WTC11 (cell line): ENCODE results near the gene MZT1. TPM values are rescaled to one million over a fixed set of nuclear protein-coding genes. Genes with fewer than 3 reads are reported as not detected.

Experiments used
- ATAC-seq: fragments of 200-7000 bp; cut with Tn5 transposase; 2 replicates; pipeline ENCODE4 v1.10.0; 2021; ENCODE audit warnings: mild to moderate bottlenecking, moderate library complexity
- Bru-seq: library from RNA; stranded (reverse); fragments of 400-500 nt; gene quantifications from one replicate; lab custom pipeline; 2021; lab: Mats Ljungman, UMichigan
- CTCF ChIA-PET: fragments of 300-600 bp; sonication (Branson Sonifier 250); formaldehyde crosslinking; loops from one replicate; lab custom pipeline; 2021; ENCODE audit warnings: antibody characterized with exemption; lab: Charles Lee
- POLR2A ChIA-PET: fragments of 350-600 bp; sonication (Branson Sonifier 250); formaldehyde crosslinking; loops from one replicate; lab custom pipeline; 2021; ENCODE audit warnings: antibody characterized with exemption; lab: Charles Lee
- DNase-seq: peaks from one replicate; pipeline ENCODE4 v3.0.0; 2021; ENCODE audit warnings: low spot score
- H3K27ac Mint-ChIP-seq: 2 replicates; pipeline ENCODE4 v1.8.0; 2021; ENCODE audit warnings: mixed read lengths
- H3K27me3 Mint-ChIP-seq: 2 replicates; pipeline ENCODE4 v1.8.0; 2021; ENCODE audit warnings: low read depth, mild to moderate bottlenecking, moderate library complexity, mixed read lengths
- H3K36me3 Mint-ChIP-seq: 2 replicates; pipeline ENCODE4 v1.8.0; 2021; ENCODE audit warnings: mixed read lengths
- H3K4me1 Mint-ChIP-seq: 2 replicates; pipeline ENCODE4 v1.8.0; 2022; ENCODE audit warnings: mixed read lengths
- H3K4me3 Mint-ChIP-seq: 2 replicates; pipeline ENCODE4 v1.8.0; 2021; ENCODE audit warnings: mild to moderate bottlenecking, moderate library complexity, mixed read lengths
- H3K9me3 Mint-ChIP-seq: 2 replicates; pipeline ENCODE4 v1.8.0; 2021; ENCODE audit warnings: mixed read lengths
- ATF3 ChIP-seq: sonication (generic); formaldehyde crosslinking; conservative IDR thresholded peaks from 2 replicates; pipeline ENCODE4 v1.8.1; 2022; ENCODE audit warnings: mild to moderate bottlenecking, missing genetic modification reagents
- CREB1 ChIP-seq: sonication (generic); formaldehyde crosslinking; IDR thresholded peaks from 2 replicates; pipeline ENCODE4 v1.8.0; 2023; ENCODE audit warnings: mild to moderate bottlenecking, missing genetic modification reagents
- E2F4 ChIP-seq: sonication (generic); formaldehyde crosslinking; IDR thresholded peaks from 2 replicates; pipeline ENCODE4 v1.8.1; 2022; ENCODE audit warnings: low read depth, mild to moderate bottlenecking, moderate library complexity, missing genetic modification reagents, borderline replicate concordance
- E2F5 ChIP-seq: sonication (generic); formaldehyde crosslinking; IDR thresholded peaks from 2 replicates; pipeline ENCODE4 v1.8.1; 2022; ENCODE audit warnings: mild to moderate bottlenecking, moderate library complexity, missing genetic modification reagents
- ELF4 ChIP-seq: sonication (generic); formaldehyde crosslinking; IDR thresholded peaks from 2 replicates; pipeline ENCODE4 v1.8.1; 2022; ENCODE audit warnings: low read depth, mild to moderate bottlenecking, moderate library complexity, missing genetic modification reagents
- FOXP1 ChIP-seq: sonication (generic); formaldehyde crosslinking; IDR thresholded peaks from 2 replicates; pipeline ENCODE4 v1.8.0; 2022; ENCODE audit warnings: missing genetic modification reagents, mild to moderate bottlenecking, moderate library complexity, borderline replicate concordance
- FOXP4 ChIP-seq: sonication (generic); formaldehyde crosslinking; IDR thresholded peaks from 2 replicates; pipeline ENCODE4 v1.8.0; 2022; ENCODE audit warnings: mild to moderate bottlenecking, missing genetic modification reagents
- HMGXB4 ChIP-seq: sonication (generic); formaldehyde crosslinking; IDR thresholded peaks from 2 replicates; pipeline ENCODE4 v1.8.1; 2023; ENCODE audit warnings: mild to moderate bottlenecking, moderate library complexity, missing genetic modification reagents
- JAZF1 ChIP-seq: fragments of 250-450 bp; sonication (Bioruptor Pico); IDR thresholded peaks from 2 replicates; pipeline ENCODE4 v1.9.0; 2021; ENCODE audit warnings: moderate library complexity, mild to moderate bottlenecking, inconsistent platforms
- MYBL2 ChIP-seq: sonication (generic); formaldehyde crosslinking; IDR thresholded peaks from 2 replicates; pipeline ENCODE4 v1.8.1; 2023; ENCODE audit warnings: mild to moderate bottlenecking, moderate library complexity, missing genetic modification reagents
- NFE2L1 ChIP-seq: sonication (generic); formaldehyde crosslinking; IDR thresholded peaks from 2 replicates; pipeline ENCODE4 v1.8.1; 2023; ENCODE audit warnings: missing genetic modification reagents
- NR3C1 ChIP-seq: sonication (generic); formaldehyde crosslinking; conservative IDR thresholded peaks from 2 replicates; pipeline ENCODE4 v1.8.1; 2023; ENCODE audit warnings: low read depth, mild to moderate bottlenecking, missing genetic modification reagents
- SMAD3 ChIP-seq: sonication (generic); formaldehyde crosslinking; IDR thresholded peaks from 2 replicates; pipeline ENCODE4 v1.8.0; 2022; ENCODE audit warnings: missing genetic modification reagents, mild to moderate bottlenecking, borderline replicate concordance
- TCF7 ChIP-seq: sonication (generic); formaldehyde crosslinking; IDR thresholded peaks from 2 replicates; pipeline ENCODE4 v1.8.0; 2022; ENCODE audit warnings: mild to moderate bottlenecking, low read depth, missing genetic modification reagents, moderate library complexity
- TEAD1 ChIP-seq: sonication (generic); formaldehyde crosslinking; IDR thresholded peaks from 2 replicates; pipeline ENCODE4 v1.8.0; 2022; ENCODE audit warnings: mild to moderate bottlenecking, missing genetic modification reagents
- TEAD4 ChIP-seq: sonication (generic); formaldehyde crosslinking; IDR thresholded peaks from 2 replicates; pipeline ENCODE4 v1.8.0; 2022; ENCODE audit warnings: mild to moderate bottlenecking, missing genetic modification reagents
- ZBTB21 ChIP-seq: sonication (generic); formaldehyde crosslinking; IDR thresholded peaks from 2 replicates; pipeline ENCODE4 v1.8.1; 2023; ENCODE audit warnings: mild to moderate bottlenecking, missing genetic modification reagents, borderline replicate concordance
- ZBTB43 ChIP-seq: sonication (generic); formaldehyde crosslinking; IDR thresholded peaks from 2 replicates; pipeline ENCODE4 v1.8.1; 2023; ENCODE audit warnings: mild to moderate bottlenecking, missing genetic modification reagents
- ZNF138 ChIP-seq: sonication (generic); formaldehyde crosslinking; conservative IDR thresholded peaks from 2 replicates; pipeline ENCODE4 v1.8.1; 2022; ENCODE audit warnings: mild to moderate bottlenecking, moderate library complexity, missing genetic modification reagents
- ZNF232 ChIP-seq: sonication (generic); formaldehyde crosslinking; IDR thresholded peaks from 2 replicates; pipeline ENCODE4 v1.8.0; 2022; ENCODE audit warnings: mild to moderate bottlenecking, missing genetic modification reagents
- ZNF263 ChIP-seq: sonication (generic); formaldehyde crosslinking; IDR thresholded peaks from 2 replicates; pipeline ENCODE4 v1.8.1; 2022; ENCODE audit warnings: low read depth, mild to moderate bottlenecking, moderate library complexity, missing genetic modification reagents
- ZNF317 ChIP-seq: sonication (generic); formaldehyde crosslinking; IDR thresholded peaks from 2 replicates; pipeline ENCODE4 v1.8.1; 2023; ENCODE audit warnings: low read depth, mild to moderate bottlenecking, moderate library complexity, missing genetic modification reagents, borderline replicate concordance
- ZNF396 ChIP-seq: fragments of 250-450 bp; sonication (Bioruptor Pico); IDR thresholded peaks from 2 replicates; pipeline ENCODE4 v1.8.0; 2021; ENCODE audit warnings: mild to moderate bottlenecking, moderate library complexity, borderline replicate concordance
- ZNF416 ChIP-seq: fragments of 250-450 bp; sonication (Bioruptor Pico); IDR thresholded peaks from 2 replicates; pipeline ENCODE4 v1.9.0; 2021; ENCODE audit warnings: mild to moderate bottlenecking, inconsistent platforms
- ZSCAN18 ChIP-seq: fragments of 250-450 bp; sonication (Bioruptor Pico); IDR thresholded peaks from 2 replicates; pipeline ENCODE4 v2.1.2; 2022; ENCODE audit warnings: mild to moderate bottlenecking, moderate library complexity
- long read RNA-seq, 3 experiments: library from RNA in 1 of 3; library from capped mRNA in 1 of 3; library from polyadenylated mRNA in 1 of 3; unstranded in 2 of 3; stranded (forward) in 1 of 3; transcript quantifications; one replicate each; pipeline ENCODE4 v2.0.0, GENCODE V29; 2021
- total RNA-seq: library from RNA; stranded (reverse); gene quantifications from 3 replicates; pipeline ENCODE4 v1.2.3, GENCODE V29; 2021

The MZT1 gene
- total RNA-seq (22.8 to 23.5 TPM (median 23.2 TPM) in 3 replicates), Bru-seq, nascent RNA (percentile 88 among the genes with signal in this experiment)
- long read RNA-seq, experiment 1, transcript MZT1-201 (3 exons, 2,299 nt), result major isoform, 218 of 235 reads
- long read RNA-seq, experiment 1, partial matches to known transcripts, result 16 of 235 reads
- long read RNA-seq, experiment 1, other reads (novel, unspliced or antisense), result 1 of 235 reads
- long read RNA-seq, experiment 2, transcript MZT1-201 (3 exons, 2,299 nt), result major isoform, 81 of 126 reads
- long read RNA-seq, experiment 2, partial matches to known transcripts, result 6 of 126 reads
- long read RNA-seq, experiment 2, other reads (novel, unspliced or antisense), result 39 of 126 reads
- long read RNA-seq, experiment 3, transcript MZT1-201 (3 exons, 2,299 nt), result major isoform, 193 of 202 reads
- long read RNA-seq, experiment 3, partial matches to known transcripts, result 2 of 202 reads
- long read RNA-seq, experiment 3, other reads (novel, unspliced or antisense), result 7 of 202 reads

- ATAC-seq, result peak; percentile 93
- DNase-seq, result peak; percentile 89
- Mint-ChIP-seq H3K36me3 (peaks cover 16% of the 10 kb centered on the region), H3K27ac (peak within 1 kb of the TSS; percentile 78; the same call in 1 of the 2 replicates), H3K4me1 (peaks cover 32% of the 10 kb centered on the region), H3K27me3 (no peaks in the 10 kb centered on the region), H3K9me3 (no peaks in the 10 kb centered on the region), H3K4me3 (peak within 1 kb of the TSS; percentile 91)
- ChIA-PET CTCF (no interaction called here), POLR2A (interaction anchor here (0.6 kb wide), 1 partner anchor 1616 kb away, joined by 3 read pairs; no protein-coding TSS in a partner anchor)
- no peak for TF ChIP-seq ZNF416
- TF ChIP-seq TCF7 (CRISPR knock-in tag), result no peak; the same call in 1 of the 2 replicates
- peak; percentile 68; the same call in 1 of the 2 replicates for TF ChIP-seq NFE2L1 (CRISPR knock-in tag)
- peak; percentile 77; the same call in 1 of the 2 replicates for TF ChIP-seq CREB1 (CRISPR knock-in tag)
- peak; percentile 95 for TF ChIP-seq ZBTB21 (CRISPR knock-in tag)
- peak; percentile 99 for TF ChIP-seq ZNF138 (CRISPR knock-in tag)
- peak; percentile 97 for TF ChIP-seq FOXP1 (CRISPR knock-in tag)
- TF ChIP-seq FOXP4 (CRISPR knock-in tag), result peak; percentile 77; the same call in 1 of the 2 replicates
- no peak for TF ChIP-seq ZSCAN18 (CRISPR knock-in tag)
- peak; percentile 89 for TF ChIP-seq TEAD1
- TF ChIP-seq ZNF317, result peak; percentile 58; the same call in 1 of the 2 replicates
- peak; percentile 96 for TF ChIP-seq ZNF232 (CRISPR knock-in tag)
- TF ChIP-seq TEAD4 (CRISPR knock-in tag), result peak; percentile 53; the same call in 1 of the 2 replicates
- peak; percentile 81; the same call in 1 of the 2 replicates for TF ChIP-seq ZBTB43 (CRISPR knock-in tag)
- TF ChIP-seq ELF4 (CRISPR knock-in tag), result no peak
- peak; percentile 99 for TF ChIP-seq MYBL2
- TF ChIP-seq E2F5, result peak; percentile 90; the same call in 1 of the 2 replicates
- no peak for TF ChIP-seq ZNF396 (CRISPR knock-in tag)
- TF ChIP-seq SMAD3, result peak; percentile 93; the same call in 1 of the 2 replicates
- TF ChIP-seq E2F4, result peak; percentile 80
- TF ChIP-seq JAZF1 (CRISPR knock-in tag), result no peak
- TF ChIP-seq HMGXB4 (CRISPR knock-in tag), result peak; percentile 58; the same call in 1 of the 2 replicates
- TF ChIP-seq ATF3 (CRISPR knock-in tag), result no peak
- TF ChIP-seq ZNF263, result 0 out of 2 replicates have a peak, but pooled peaks have one; percentile 28
- peak; percentile 72; the same call in 1 of the 2 replicates for TF ChIP-seq NR3C1 (CRISPR knock-in tag)
These were observed at the start of gene MZT1, which contains the start of gene BORA for GRCh38 chr13:72727417-72728289. Gene MZT1, minus strand, starts transcription at chr13:72727629. Its CDS starts 27 bp downstream, at chr13:72727602. Gene BORA, plus strand, starts transcription at chr13:72727923. Its CDS starts 1,018 bp downstream, at chr13:72728941.
